B cell (primary cell): Measurements from ENCODE around the gene VAV2. TPM values are rescaled to one million over a fixed set of nuclear protein-coding genes. Genes with fewer than 3 reads are reported as not detected.

Experiments
- ATAC-seq: fragments of 200-7000 bp; cut with Tn5 transposase; one replicate; pipeline ENCODE4 v1.10.0; 2021; ENCODE audit warnings: low read depth, mild to moderate bottlenecking, moderate number of reproducible peaks, moderate library complexity
- CTCF ChIA-PET: fragments of 350-600 bp; sonication (Branson Sonifier 250); formaldehyde crosslinking; loops from one replicate; lab custom pipeline; 2021; ENCODE audit warnings: antibody characterized with exemption, inconsistent platforms; lab: Charles Lee
- POLR2A ChIA-PET: fragments of 350-600 bp; sonication (Branson Sonifier 250); formaldehyde crosslinking; loops from one replicate; lab custom pipeline; 2021; ENCODE audit warnings: antibody characterized with exemption; lab: Charles Lee
- DNase-seq: peaks from one replicate; pipeline ENCODE4 v3.0.0; 2013
- H2AFZ ChIP-seq: 2 replicates; pipeline ENCODE4 v1.6.1; 2012; ENCODE audit warnings: mild to moderate bottlenecking, low read depth, low read length; ENCODE audit not compliant: insufficient read depth, poor library complexity, severe bottlenecking
- H3K27ac ChIP-seq, 2 donors: 1 replicate in 1 of 2; 2 replicates in 1 of 2; pipeline ENCODE4 v1.5.1; 2012 to 2013; ENCODE audit warnings: low read length in 2 of 2, mild to moderate bottlenecking in 2 of 2, moderate library complexity in 1 of 2
- H3K27me3 ChIP-seq, 4 experiments: fragments of 200-600 bp in 1 of 4; sonication (generic) in 1 of 4; replicated peaks in 1 of 4; 1 replicate in 2 of 4; 2 replicates in 2 of 4; pipeline versions ENCODE4 v1.6.1 to v1.7.0; 2013 to 2016; ENCODE audit warnings: low read length in 3 of 4, mild to moderate bottlenecking in 2 of 4, mixed read lengths in 1 of 4, moderate library complexity in 1 of 4; ENCODE audit not compliant: insufficient read depth in 4 of 4, control insufficient read depth in 3 of 4; ENCODE audit errors: control extremely low read depth in 1 of 4
- H3K36me3 ChIP-seq, 2 experiments: replicated peaks in 1 of 2; 1 replicate in 1 of 2; 2 replicates in 1 of 2; pipeline versions ENCODE4 v1.6.1 to v1.7.1; 2013; ENCODE audit warnings: low read length in 1 of 2; ENCODE audit not compliant: insufficient read depth in 2 of 2, control insufficient read depth in 1 of 2; ENCODE audit errors: control extremely low read depth in 1 of 2, extremely low read depth in 1 of 2
- H3K4me1 ChIP-seq, 2 donors: fragments of 200-600 bp in 1 of 2; sonication (generic) in 1 of 2; 1 replicate in 1 of 2; 2 replicates in 1 of 2; pipeline versions ENCODE4 v1.5.1 to v1.6.1; 2013 to 2017; ENCODE audit warnings: low read length in 2 of 2; ENCODE audit not compliant: control insufficient read depth in 2 of 2, insufficient read depth in 2 of 2
- H3K4me2 ChIP-seq: replicated peaks from 2 replicates; pipeline ENCODE3; 2012; ENCODE audit warnings: mild to moderate bottlenecking, low read depth, low read length; ENCODE audit not compliant: poor library complexity, severe bottlenecking
- H3K4me3 ChIP-seq, 5 experiments: fragments of 200-600 bp in 1 of 5; sonication (generic) in 1 of 5; 1 replicate in 3 of 5; 2 replicates in 2 of 5; pipeline versions ENCODE4 v1.5.1 to v1.7.0; 2011 to 2016; ENCODE audit warnings: low read length in 4 of 5, mild to moderate bottlenecking in 4 of 5, low read depth in 2 of 5, control low read depth in 1 of 5, moderate library complexity in 1 of 5; ENCODE audit not compliant: insufficient read depth in 1 of 5; ENCODE audit errors: control extremely low read depth in 1 of 5, extremely low read depth in 1 of 5
- H3K79me2 ChIP-seq: fragments of 200-600 bp; sonication (generic); one replicate; pipeline ENCODE4 v1.6.0; 2016; ENCODE audit warnings: low read length; ENCODE audit not compliant: control insufficient read depth, insufficient read depth
- H3K9ac ChIP-seq: fragments of 200-600 bp; sonication (generic); 2 replicates; pipeline ENCODE4 v1.6.1; 2017; ENCODE audit warnings: mild to moderate bottlenecking, low read length, moderate library complexity
- H3K9me3 ChIP-seq, 3 donors: one replicate each; pipeline versions ENCODE4 v1.6.1 to v1.7.1; 2013; ENCODE audit warnings: low read length in 2 of 3; ENCODE audit not compliant: control insufficient read depth in 2 of 3, insufficient read depth in 1 of 3; ENCODE audit errors: control extremely low read depth in 1 of 3
- H4K20me1 ChIP-seq: 2 replicates; pipeline ENCODE4 v1.6.0; 2012; ENCODE audit warnings: mild to moderate bottlenecking, low read length; ENCODE audit not compliant: insufficient read depth, control insufficient read depth, poor library complexity, severe bottlenecking
- H3K27ac Mint-ChIP-seq: one replicate; pipeline ENCODE4 v1.8.0; 2021; ENCODE audit warnings: mixed read lengths
- H3K27me3 Mint-ChIP-seq: one replicate; pipeline ENCODE4 v1.8.0; 2021; ENCODE audit warnings: mixed read lengths
- H3K4me1 Mint-ChIP-seq: one replicate; pipeline ENCODE4 v1.8.0; 2021; ENCODE audit warnings: mixed read lengths
- H3K4me3 Mint-ChIP-seq: one replicate; pipeline ENCODE4 v1.8.0; 2021; ENCODE audit warnings: mixed read lengths
- H3K9me3 Mint-ChIP-seq: one replicate; pipeline ENCODE4 v1.8.0; 2022; ENCODE audit warnings: mixed read lengths; ENCODE audit not compliant: insufficient read depth
- EZH2 ChIP-seq: IDR thresholded peaks from 2 replicates; pipeline ENCODE4 v1.6.1; 2012; ENCODE audit warnings: borderline replicate concordance, low read depth, mild to moderate bottlenecking, moderate library complexity, low read length; ENCODE audit not compliant: insufficient read depth, poor library complexity, severe bottlenecking
- WGBS: methylation state at CpG from one replicate; pipeline ENCODE4 v1.1.5; 2013; ENCODE audit warnings: missing lambda C conversion rate; ENCODE audit not compliant: insufficient coverage; 5-methylcytosine and 5-hydroxymethylcytosine counted together
- intact Hi-C: fragments of 100-400 bp; cut with micrococcal nuclease; formaldehyde crosslinking; loops from one replicate; pipeline ENCODE4 v1.10.0; 2022
- polyA plus RNA-seq: library from polyadenylated mRNA; depleted of rRNA; stranded (reverse); fragments of >200 nt; gene quantifications from 2 replicates; pipeline ENCODE4 v1.2.3, GENCODE V29; 2012
- total RNA-seq, 2 donors: library from RNA; stranded (reverse); fragments of 120-200 nt in 1 of 2; gene quantifications; 1 replicate in 1 of 2; 2 replicates in 1 of 2; pipeline versions ENCODE4 v1.2.3 to v1.2.4, GENCODE V29; 2013 to 2022
- TF ChIP-seq, protein P1 (sequence below): fragments of 200-600 bp; IDR thresholded peaks from one replicate; pipeline ENCODE4 v1.8.0; 2022; ENCODE audit warnings: antibody characterized with exemption, mild to moderate bottlenecking

The VAV2 gene
- total and polyA plus RNA-seq, 2 donors (not counting 1 experiment from before 2014, with no cell fraction given), result 34.4 to 128 TPM

DNA sequence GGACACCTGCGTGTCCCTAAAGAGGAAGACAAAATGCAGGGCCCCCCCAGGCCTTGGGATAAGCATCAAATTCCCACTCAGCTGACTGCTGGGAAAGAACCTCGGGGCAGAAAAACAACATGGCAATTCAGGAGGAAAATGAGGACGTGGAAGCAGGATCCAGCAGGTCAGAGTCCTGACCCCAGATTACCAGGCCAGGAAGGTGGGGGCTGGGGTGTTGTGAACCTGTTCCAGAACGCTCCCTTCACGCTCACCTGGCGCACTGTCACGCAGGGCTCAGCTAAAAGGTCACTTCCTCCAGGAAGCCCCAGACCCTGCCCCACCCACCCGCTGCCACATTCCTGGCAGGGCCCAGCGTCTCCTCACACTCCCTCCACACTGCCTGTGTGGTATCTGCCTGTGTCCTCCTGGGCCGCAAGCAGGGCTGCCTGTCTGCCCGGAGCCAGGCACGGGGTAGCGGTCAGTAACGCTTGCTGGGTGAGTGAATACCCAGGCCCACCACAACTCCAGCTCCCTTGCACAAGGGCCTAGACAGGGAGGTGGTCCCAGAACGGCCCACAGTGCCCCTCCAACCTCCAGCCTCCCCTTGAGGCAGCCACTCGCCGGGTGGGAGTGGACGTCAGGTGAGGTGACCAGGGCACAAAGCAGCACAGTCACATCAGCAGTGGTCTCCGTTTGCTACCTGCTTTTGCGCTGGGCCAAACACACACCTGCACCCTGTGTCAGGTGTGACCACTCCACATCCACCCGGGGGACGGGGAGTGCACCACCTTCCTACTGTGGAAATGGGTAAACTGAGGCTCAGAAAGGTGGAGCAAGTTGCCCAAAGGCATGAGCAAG lies 18.1 kb downstream of the VAV2 start:
- Mint-ChIP-seq H3K4me1 (peaks cover 86% of the 10 kb centered on the region), H3K27me3 (no peaks in the 10 kb centered on the region), H3K4me3 (peak overlapping the region; percentile 76), H3K9me3 (no peaks in the 10 kb centered on the region), H3K27ac (peak overlapping the region; percentile 92)
- TF ChIP-seq, protein P1, sequence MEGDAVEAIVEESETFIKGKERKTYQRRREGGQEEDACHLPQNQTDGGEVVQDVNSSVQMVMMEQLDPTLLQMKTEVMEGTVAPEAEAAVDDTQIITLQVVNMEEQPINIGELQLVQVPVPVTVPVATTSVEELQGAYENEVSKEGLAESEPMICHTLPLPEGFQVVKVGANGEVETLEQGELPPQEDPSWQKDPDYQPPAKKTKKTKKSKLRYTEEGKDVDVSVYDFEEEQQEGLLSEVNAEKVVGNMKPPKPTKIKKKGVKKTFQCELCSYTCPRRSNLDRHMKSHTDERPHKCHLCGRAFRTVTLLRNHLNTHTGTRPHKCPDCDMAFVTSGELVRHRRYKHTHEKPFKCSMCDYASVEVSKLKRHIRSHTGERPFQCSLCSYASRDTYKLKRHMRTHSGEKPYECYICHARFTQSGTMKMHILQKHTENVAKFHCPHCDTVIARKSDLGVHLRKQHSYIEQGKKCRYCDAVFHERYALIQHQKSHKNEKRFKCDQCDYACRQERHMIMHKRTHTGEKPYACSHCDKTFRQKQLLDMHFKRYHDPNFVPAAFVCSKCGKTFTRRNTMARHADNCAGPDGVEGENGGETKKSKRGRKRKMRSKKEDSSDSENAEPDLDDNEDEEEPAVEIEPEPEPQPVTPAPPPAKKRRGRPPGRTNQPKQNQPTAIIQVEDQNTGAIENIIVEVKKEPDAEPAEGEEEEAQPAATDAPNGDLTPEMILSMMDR, result no peak
- TF ChIP-seq EZH2, result no peak
- no peak for DNase-seq
- Histone ChIP-seq H2AFZ (no peak overlapping the region), H3K4me1 (peaks cover 70 to 72% of the 10 kb centered on the region in 2 donors), H3K9me3 (peaks cover 0 to 8% (median 0%) of the 10 kb centered on the region in 3 donors), H4K20me1 (peaks cover 100% of the 10 kb centered on the region), H3K27me3 (no peaks in the 10 kb centered on the region), H3K4me2 (peak overlapping the region; percentile 64), H3K27ac (peak overlapping the region; percentile 5 to 70), H3K79me2 (peaks cover 99% of the 10 kb centered on the region), H3K4me3 (peak overlapping the region in 2 of 5 experiments; percentile 5 to 39), H3K36me3 (peaks cover 0 to under 1% of the 10 kb centered on the region in 2 experiments), H3K9ac (peak overlapping the region; percentile 35)
- ATAC-seq, result no peak
- 80% methylated on average over 12 of the region's 22 CpGs for WGBS
- intact Hi-C loops, result no loop called here
- ChIA-PET POLR2A (interaction anchor here (0.5 to 1.0 kb wide), 2 partner anchors 19 to 104 kb away, joined by 4 read pairs; no protein-coding TSS in a partner anchor), CTCF (no interaction called here)
